GM18511 (cell line): ENCODE data around the gene SLC22A31.

Experiments
- ATAC-seq: cut with Tn5 transposase; IDR thresholded peaks from one replicate; pipeline ENCODE4 v1.9.1; 2021; ENCODE audit warnings: mild to moderate bottlenecking, moderate library complexity; ENCODE audit not compliant: unreplicated experiment

SLC22A31 gene

GRCh38 chr16:89152831-89153700 lies 47.3 kb downstream of the SLC22A31 start:
- no peak for ATAC-seq

GRCh38 chr16:89150981-89151380 lies 49.4 kb downstream of the SLC22A31 start:
- ATAC-seq: no peak

GRCh38 chr16:89150090-89150835 lies 50.1 kb downstream of the SLC22A31 start:
- no peak for ATAC-seq

GRCh38 chr16:89149386-89149785 lies 51.0 kb downstream of the SLC22A31 start:
- ATAC-seq: no peak

- no peak for ATAC-seq
Measured at GRCh38 chr16:89147085-89147817, 53.1 kb downstream of the SLC22A31 start.

- ATAC-seq: no peak
Measured at GRCh38 chr16:89146211-89147005, 53.9 kb downstream of the SLC22A31 start.
